K562 (cell line): ENCODE results near the gene FRMD4A. TPM values are rescaled to one million over a fixed set of nuclear protein-coding genes. Genes with fewer than 3 reads are reported as not detected.
A peak's percentile ranks its signal among the peaks of the same experiment; 100 is the strongest.

Experiments used
- ARID1B ChIP-seq: fragments of 450-650 bp; IDR thresholded peaks from 2 replicates; pipeline ENCODE4 v1.6.1; 2016; ENCODE audit warnings: antibody characterized with exemption, mild to moderate bottlenecking, inconsistent platforms
- GMEB1 ChIP-seq: fragments of 250-450 bp; sonication (Bioruptor Pico); IDR thresholded peaks from 2 replicates; pipeline ENCODE4 v1.4.0; 2020; ENCODE audit warnings: mild to moderate bottlenecking
- HNRNPLL ChIP-seq: fragments of 200-400 bp; formaldehyde crosslinking; IDR thresholded peaks from 2 replicates; pipeline ENCODE4 v1.6.1; 2017; ENCODE audit warnings: low read length, low read depth, mild to moderate bottlenecking; ENCODE audit not compliant: poor library complexity, severe bottlenecking
- MAZ ChIP-seq, 2 experiments: fragments of 450-650 bp in 1 of 2; sonication (generic) in 1 of 2; formaldehyde crosslinking; IDR thresholded peaks in 1 of 2; conservative IDR thresholded peaks in 1 of 2; 2 replicates each; pipeline versions ENCODE4 v1.4.0 to v1.5.0; 2020; ENCODE audit warnings: mild to moderate bottlenecking in 1 of 2, missing genetic modification reagents in 1 of 2
- MNT ChIP-seq, 2 experiments: fragments of 450-650 bp; conservative IDR thresholded peaks; 2 replicates each; pipeline ENCODE4 v1.6.1; 2017; ENCODE audit warnings: mild to moderate bottlenecking in 2 of 2, moderate library complexity in 2 of 2
- NELFE ChIP-seq: IDR thresholded peaks from 2 replicates; pipeline ENCODE4 v1.6.1; 2011; ENCODE audit warnings: mild to moderate bottlenecking; ENCODE audit not compliant: insufficient read depth, insufficient read length
- RBM34 ChIP-seq: fragments of 200-400 bp; formaldehyde crosslinking; IDR thresholded peaks from 2 replicates; pipeline ENCODE4 v1.6.1; 2018; ENCODE audit warnings: low read length, borderline replicate concordance; ENCODE audit not compliant: insufficient read depth
- REST ChIP-seq, 2 experiments: fragments of 450-650 bp; formaldehyde crosslinking in 1 of 2; IDR thresholded peaks; 2 replicates each; pipeline versions ENCODE4 v1.4.0 to v1.6.1; 2014 to 2020; ENCODE audit warnings: mild to moderate bottlenecking in 2 of 2, borderline replicate concordance in 1 of 2, low read depth in 1 of 2
- YY1 ChIP-seq, 3 experiments: IDR thresholded peaks; 2 replicates each; pipeline ENCODE4 v1.6.1; 2011; ENCODE audit warnings: low read length in 2 of 3, mild to moderate bottlenecking in 2 of 3, moderate library complexity in 2 of 3, borderline replicate concordance in 1 of 3, control low read depth in 1 of 3, low read depth in 1 of 3; ENCODE audit not compliant: insufficient read depth in 3 of 3, insufficient replicate concordance in 2 of 3, control insufficient read depth in 1 of 3, insufficient read length in 1 of 3; ENCODE audit errors: extremely low read depth in 1 of 3
- ZC3H11A ChIP-seq: IDR thresholded peaks from 2 replicates; pipeline ENCODE4 v1.6.1; 2012; ENCODE audit warnings: low read depth, low read length, improper control_type of control experiment
- ZNF175 ChIP-seq: fragments of 200-800 bp; sonication (Bioruptor generic); IDR thresholded peaks from 2 replicates; pipeline ENCODE4 v1.6.1; 2016; ENCODE audit warnings: low read depth, mild to moderate bottlenecking, missing genetic modification characterization, missing compliant biosample characterization
- ZSCAN32 ChIP-seq: fragments of 450-650 bp; formaldehyde crosslinking; IDR thresholded peaks from 2 replicates; pipeline ENCODE4 v1.4.0; 2020; ENCODE audit warnings: mild to moderate bottlenecking, moderate library complexity
- polyA plus RNA-seq, 8 experiments: library from polyadenylated mRNA; depleted of rRNA in 4 of 8; stranded (reverse) in 5 of 8; unstranded in 3 of 8; fragments of >200 nt; fragmentation: Nextera tagmentation in 2 of 8; fragmentation: Illumina TruSeq in 1 of 8; extraction: Ambion mirVana in 2 of 8; extraction: Trizol in 1 of 8; gene quantifications; 2 replicates each; pipeline versions ENCODE4 v1.2.1 to v1.2.3, GENCODE V29; 2011 to 2014; ENCODE audit warnings: inconsistent platforms in 1 of 8, missing spikeins in 1 of 8
- total RNA-seq, 7 experiments: library from RNA; depleted of rRNA in 6 of 7; stranded (reverse); fragments of >200 nt in 6 of 7; fragmentation: Illumina TruSeq in 2 of 7; extraction: Trizol in 2 of 7; gene quantifications; 2 replicates each; pipeline versions ENCODE4 v1.2.1 to v1.2.3, GENCODE V29; 2011 to 2021; ENCODE audit warnings: low replicate concordance in 1 of 7

FRMD4A gene
- total and polyA plus RNA-seq, 9 of the 15 experiments (the other 6 are each of a cell fraction or from before 2014, with no cell fraction given): 0.80 to 5.2 (median 3.0) TPM

- TF ChIP-seq REST (IDR thresholded peaks at IDR 0.05; ENCODE audit: borderline replicate concordance) (peak; percentile 42; the same call in 1 of the 2 replicates), REST (CRISPR knock-in tag; IDR thresholded peaks at IDR 0.05; ENCODE audit: low read depth) (no peak), ARID1B (no peak), ZNF175 (CRISPR knock-in tag) (no peak), ZC3H11A (no peak), GMEB1 (CRISPR knock-in tag) (no peak), ZSCAN32 (CRISPR knock-in tag) (no peak), NELFE (no peak), RBM34 (no peak), MAZ (CRISPR knock-in tag; conservative IDR thresholded peaks at IDR 0.05 in 1 of 2, IDR thresholded peaks at IDR 0.05 in 1 of 2) (peak in 1 of 2 experiments; percentile 41; a peak in 1 of 4 replicates), HNRNPLL (peak; percentile 47), YY1 (IDR thresholded peaks at IDR 0.05; ENCODE audit: borderline replicate concordance in 1 of 3, control insufficient read depth in 1 of 3, extremely low read depth in 1 of 3, insufficient read depth in 3 of 3, insufficient read length in 1 of 3, insufficient replicate concordance in 2 of 3, low read depth in 1 of 3, low read length in 2 of 3) (peak in 1 of 3 experiments; percentile 18), MNT (conservative IDR thresholded peaks at IDR 0.05) (no peak)
Observed at GRCh38 chr10:14032406-14032998, 298.2 kb downstream of the FRMD4A start (continued).
